ENCODE results near the gene KRTAP3-2. TPM values are rescaled to one million over a fixed set of nuclear protein-coding genes. Genes with fewer than 3 reads are reported as not detected.

The KRTAP3-2 gene
- total RNA-seq, 1 experiment from 2014 or later, result not detected

GRCh38 chr17:40961591-40961990 is 38.1 kb downstream of the KRTAP3-2 start:
- ChIA-PET POLR2A (no interaction called here), CTCF (interaction anchor here (0.6 kb wide), 1 partner anchor 20 kb away, joined by 3 read pairs; no protein-coding TSS in a partner anchor)

GRCh38 chr17:40960144-40960543 is 39.6 kb downstream of the KRTAP3-2 start:
- POLR2A ChIA-PET, result no interaction called here

More at GRCh38 chr17:40961591-40961990, 38.1 kb downstream of the KRTAP3-2 start:
- H3K4me1 ChIP-seq (ENCODE audit: control insufficient read depth, insufficient read depth, low read length), result no peaks in the 10 kb centered on the region
- no peak overlapping the region for H3K27ac ChIP-seq (ENCODE audit: low read length)
- no TSS peak for BruUV-seq (replicated peaks)
- in situ Hi-C loops (cut with HindIII; ENCODE audit: low pct_unique_long_range_greater_than_20kb, low sequenced_read_pairs), result no loop called here
- DNase-seq (ENCODE audit: low read depth, low spot score) (no peak), ATAC-seq (no peak)
- no peaks in the 10 kb centered on the region for H3K27me3 ChIP-seq (ENCODE audit: control insufficient read depth, insufficient read depth, low read length)
- H3K9me3 ChIP-seq (ENCODE audit: control insufficient read depth, insufficient read depth, low read depth, low read length), result no peaks in the 10 kb centered on the region
- TF ChIP-seq CTCF (IDR thresholded peaks at IDR 0.05) (no peak), POLR2AphosphoS5 (IDR thresholded peaks at IDR 0.05; ENCODE audit: low read depth, low read length) (no peak), SIN3A (IDR thresholded peaks at IDR 0.05; ENCODE audit: borderline replicate concordance, insufficient read depth, low read depth, low read length) (no peak), TCF7L2 (IDR thresholded peaks at IDR 0.05; ENCODE audit: low read depth, low read length) (no peak)
- TF ChIP-seq, protein P1, sequence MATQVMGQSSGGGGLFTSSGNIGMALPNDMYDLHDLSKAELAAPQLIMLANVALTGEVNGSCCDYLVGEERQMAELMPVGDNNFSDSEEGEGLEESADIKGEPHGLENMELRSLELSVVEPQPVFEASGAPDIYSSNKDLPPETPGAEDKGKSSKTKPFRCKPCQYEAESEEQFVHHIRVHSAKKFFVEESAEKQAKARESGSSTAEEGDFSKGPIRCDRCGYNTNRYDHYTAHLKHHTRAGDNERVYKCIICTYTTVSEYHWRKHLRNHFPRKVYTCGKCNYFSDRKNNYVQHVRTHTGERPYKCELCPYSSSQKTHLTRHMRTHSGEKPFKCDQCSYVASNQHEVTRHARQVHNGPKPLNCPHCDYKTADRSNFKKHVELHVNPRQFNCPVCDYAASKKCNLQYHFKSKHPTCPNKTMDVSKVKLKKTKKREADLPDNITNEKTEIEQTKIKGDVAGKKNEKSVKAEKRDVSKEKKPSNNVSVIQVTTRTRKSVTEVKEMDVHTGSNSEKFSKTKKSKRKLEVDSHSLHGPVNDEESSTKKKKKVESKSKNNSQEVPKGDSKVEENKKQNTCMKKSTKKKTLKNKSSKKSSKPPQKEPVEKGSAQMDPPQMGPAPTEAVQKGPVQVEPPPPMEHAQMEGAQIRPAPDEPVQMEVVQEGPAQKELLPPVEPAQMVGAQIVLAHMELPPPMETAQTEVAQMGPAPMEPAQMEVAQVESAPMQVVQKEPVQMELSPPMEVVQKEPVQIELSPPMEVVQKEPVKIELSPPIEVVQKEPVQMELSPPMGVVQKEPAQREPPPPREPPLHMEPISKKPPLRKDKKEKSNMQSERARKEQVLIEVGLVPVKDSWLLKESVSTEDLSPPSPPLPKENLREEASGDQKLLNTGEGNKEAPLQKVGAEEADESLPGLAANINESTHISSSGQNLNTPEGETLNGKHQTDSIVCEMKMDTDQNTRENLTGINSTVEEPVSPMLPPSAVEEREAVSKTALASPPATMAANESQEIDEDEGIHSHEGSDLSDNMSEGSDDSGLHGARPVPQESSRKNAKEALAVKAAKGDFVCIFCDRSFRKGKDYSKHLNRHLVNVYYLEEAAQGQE (IDR thresholded peaks at IDR 0.05; ENCODE audit: insufficient read depth in 1 of 2, low read depth in 2 of 2, low read length in 1 of 2), result no peak
- intact Hi-C loops (cut with micrococcal nuclease; ENCODE audit: unreplicated experiment), result no loop called here
- H3K36me3 ChIP-seq (ENCODE audit: control insufficient read depth, insufficient read depth, low read length), result no peaks in the 10 kb centered on the region
- no peak overlapping the region for H3K4me3 ChIP-seq (ENCODE audit: low read depth in 2 of 2, low read length in 2 of 2)

More at GRCh38 chr17:40960144-40960543, 39.6 kb downstream of the KRTAP3-2 start:
- no peak overlapping the region for H3K27ac ChIP-seq (ENCODE audit: low read length)
- no peaks in the 10 kb centered on the region for H3K4me1 ChIP-seq (ENCODE audit: control insufficient read depth, insufficient read depth, low read length)
- no peaks in the 10 kb centered on the region; the same call in 1 of the 2 replicates for H3K27me3 ChIP-seq (ENCODE audit: control insufficient read depth, insufficient read depth, low read length)
- no peak for TF ChIP-seq CTCF (IDR thresholded peaks at IDR 0.05)
- no peak for ATAC-seq
- intact Hi-C loops (cut with micrococcal nuclease; ENCODE audit: unreplicated experiment) (no loop called here), in situ Hi-C loops (cut with HindIII; ENCODE audit: low pct_unique_long_range_greater_than_20kb, low sequenced_read_pairs) (no loop called here)
- H3K36me3 ChIP-seq (ENCODE audit: control insufficient read depth, insufficient read depth, low read length), result no peaks in the 10 kb centered on the region
- H3K9me3 ChIP-seq (ENCODE audit: control insufficient read depth, insufficient read depth, low read depth, low read length), result no peaks in the 10 kb centered on the region
- BruUV-seq (replicated peaks), result no TSS peak
- DNase-seq (ENCODE audit: low read depth, low spot score), result no peak
- CTCF ChIA-PET, result interaction anchor here (0.7 kb wide), 2 partner anchors 10 to 204 kb away, joined by 4 to 7 read pairs; no protein-coding TSS in a partner anchor
- H3K4me3 ChIP-seq (ENCODE audit: low read depth in 2 of 2, low read length in 2 of 2), result no peak overlapping the region
